ENCODE measurements around the gene CETP. TPM values are rescaled to one million over a fixed set of nuclear protein-coding genes. Genes with fewer than 3 reads are reported as not detected.
"Not testable (repeated sequence)": the region's sequence is repeated elsewhere in the genome, so short reads cannot be mapped to it uniquely, and the experiment has no call there.

Gene CETP
- total and polyA plus RNA-seq, 2 of the 8 experiments (the other 6 are each of a cell fraction or from before 2014, with no cell fraction given) = not detected

GRCh38 chr16:56992431-56992830 is 30.7 kb downstream of the CETP start:
- POLR2A ChIA-PET (ENCODE audit: partially characterized antibody); H2AFZ ChIP-seq (ENCODE audit: low read length); H3K79me2 ChIP-seq (ENCODE audit: control insufficient read depth in 1 of 2, insufficient read depth in 2 of 2, low read length in 2 of 2); H4K91ac ChIP-seq (replicated peaks; ENCODE audit: insufficient read length, low read length); H3K18ac ChIP-seq (ENCODE audit: extremely low read depth, low read length); H3K56ac ChIP-seq (replicated peaks; ENCODE audit: insufficient read length, low read depth, low read length); H3K4me2 ChIP-seq (ENCODE audit: insufficient read depth in 1 of 2, low read depth in 2 of 2, low read length in 2 of 2); H2BK20ac ChIP-seq (ENCODE audit: low read length); H2BK15ac ChIP-seq (ENCODE audit: low read length); H3K79me1 ChIP-seq (ENCODE audit: low read depth, low read length); DNase-seq (ENCODE audit: low read depth in 1 of 2, low spot score in 2 of 2); H3K27ac ChIP-seq (ENCODE audit: low read depth, low read length); H3K9ac ChIP-seq (replicated peaks in 1 of 4; ENCODE audit: extremely low read depth in 1 of 4, low read depth in 3 of 4, low read length in 3 of 4); H4K20me1 ChIP-seq (replicated peaks in 1 of 2; ENCODE audit: control insufficient read depth in 1 of 2, insufficient read depth in 2 of 2, low read length in 2 of 2); H2AK5ac ChIP-seq (ENCODE audit: low read depth, low read length); H2BK5ac ChIP-seq (ENCODE audit: low read depth, low read length); H3K4me3 ChIP-seq (ENCODE audit: extremely low read depth in 1 of 4, insufficient read depth in 2 of 4, low read depth in 3 of 4, low read length in 4 of 4); H3K4ac ChIP-seq (replicated peaks; ENCODE audit: insufficient read length, low read depth, low read length); H3K36me3 ChIP-seq (ENCODE audit: control insufficient read depth in 2 of 4, insufficient read depth in 4 of 4, low read length in 3 of 4); CTCF ChIA-PET (ENCODE audit: partially characterized antibody); H4K5ac ChIP-seq (ENCODE audit: insufficient read length, low read depth, low read length); H3K9me3 ChIP-seq (ENCODE audit: insufficient read depth in 2 of 2, low read depth in 1 of 2, low read length in 1 of 2); H2BK120ac ChIP-seq (replicated peaks; ENCODE audit: low read depth, low read length); H2BK12ac ChIP-seq (ENCODE audit: low read depth, low read length); H3K14ac ChIP-seq (ENCODE audit: insufficient read length); FAIRE-seq; H4K8ac ChIP-seq (ENCODE audit: extremely low read depth, insufficient read depth, low read length); H3K23ac ChIP-seq (ENCODE audit: insufficient read length); H3K4me1 ChIP-seq (replicated peaks in 1 of 4; ENCODE audit: control insufficient read depth in 3 of 4, insufficient read depth in 4 of 4, low read length in 3 of 4); H3K23me2 ChIP-seq (ENCODE audit: low read depth, low read length): not testable (repeated sequence)
- peaks cover 0 to 33% (median 26%) of the 10 kb centered on the region in 4 experiments; a peak in 6 of 7 replicates for H3K27me3 ChIP-seq (replicated peaks in 1 of 4; ENCODE audit: control insufficient read depth in 3 of 4, extremely low read depth in 1 of 4, insufficient read depth in 3 of 4, low read length in 3 of 4)
- 89% methylated on average over 1 of the region's 1 CpG; no CpG with 5 or more reads in 1 of the 2 experiments for WGBS, 2 experiments (ENCODE audit: extremely low coverage in 1 of 2, insufficient coverage in 1 of 2, insufficient read length in 1 of 2, insufficient replicate concordance in 2 of 2, low coverage in 1 of 2, low lambda C conversion rate in 2 of 2, missing lambda C conversion rate in 1 of 2)
